22Rv1 (cell line): ENCODE results near the gene C1orf56.
A peak's percentile ranks its signal among the peaks of the same experiment; 100 is the strongest.

Experiments
- H3K27ac ChIP-seq: fragments of 450-650 bp; 2 replicates; pipeline ENCODE4 v1.5.1; 2017
- CTCF ChIP-seq: fragments of 450-650 bp; IDR thresholded peaks from 2 replicates; pipeline ENCODE4 v1.5.1; 2017; ENCODE audit warnings: mild to moderate bottlenecking
- ZFX ChIP-seq: fragments of 450-650 bp; IDR thresholded peaks from 2 replicates; pipeline ENCODE4 v1.6.1; 2017; ENCODE audit warnings: antibody characterized with exemption, borderline replicate concordance

The C1orf56 gene

GRCh38 chr1:151054971-151055547 lies 7.5 kb downstream of the C1orf56 start:
- TF ChIP-seq CTCF (no peak), ZFX (no peak)
- peak overlapping the region; percentile 93; the same call in 1 of the 2 replicates for H3K27ac ChIP-seq

DNA sequence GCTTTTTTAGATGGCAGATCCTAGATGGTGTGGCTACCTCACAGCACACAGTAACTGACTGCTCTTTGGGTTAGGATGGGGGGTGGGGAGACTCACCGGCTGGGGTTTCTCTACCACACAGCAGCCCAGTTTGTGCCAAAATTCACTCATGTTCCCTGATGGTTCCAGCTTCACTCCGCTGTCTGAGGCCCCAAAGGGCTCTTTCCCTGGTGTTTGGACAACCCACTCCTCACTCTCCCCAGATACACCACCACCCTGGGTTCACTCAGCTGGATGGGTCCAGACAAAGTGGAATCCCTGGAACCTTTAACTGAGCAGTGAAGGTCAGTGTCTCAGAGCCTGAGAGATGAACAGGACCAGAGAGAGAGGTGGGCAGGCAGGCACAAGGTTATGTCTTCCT lies 8.0 kb downstream of the C1orf56 start:
- TF ChIP-seq ZFX (no peak), CTCF (no peak)
- H3K27ac ChIP-seq = peak overlapping the region; percentile 93; the same call in 1 of the 2 replicates

GRCh38 chr1:151056149-151056548 lies 8.6 kb downstream of the C1orf56 start:
- TF ChIP-seq ZFX (no peak), CTCF (no peak)
- H3K27ac ChIP-seq = peak overlapping the region; percentile 93

DNA sequence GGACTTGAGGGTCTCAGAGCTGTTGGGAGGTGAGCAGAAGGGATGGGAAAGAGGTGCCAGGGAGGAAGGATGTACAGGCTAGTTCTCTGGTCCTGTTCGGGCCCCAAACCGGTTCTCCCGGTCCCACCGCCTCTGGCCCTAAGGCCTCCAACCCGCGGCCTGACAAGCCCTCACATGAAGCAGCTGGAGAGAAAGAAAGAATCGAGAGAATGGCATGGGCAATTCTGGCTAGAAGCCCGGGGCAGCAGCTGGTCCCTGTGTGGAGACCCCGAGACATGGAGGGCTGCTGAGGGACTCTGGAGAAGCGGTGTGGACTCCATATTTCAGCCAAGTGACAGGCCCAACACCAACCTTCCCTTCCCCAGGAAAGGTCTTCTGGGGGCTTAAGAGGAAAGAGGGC lies 11.1 kb downstream of the C1orf56 start:
- TF ChIP-seq CTCF (no peak), ZFX (no peak)
- H3K27ac ChIP-seq = peak overlapping the region; percentile 93

DNA sequence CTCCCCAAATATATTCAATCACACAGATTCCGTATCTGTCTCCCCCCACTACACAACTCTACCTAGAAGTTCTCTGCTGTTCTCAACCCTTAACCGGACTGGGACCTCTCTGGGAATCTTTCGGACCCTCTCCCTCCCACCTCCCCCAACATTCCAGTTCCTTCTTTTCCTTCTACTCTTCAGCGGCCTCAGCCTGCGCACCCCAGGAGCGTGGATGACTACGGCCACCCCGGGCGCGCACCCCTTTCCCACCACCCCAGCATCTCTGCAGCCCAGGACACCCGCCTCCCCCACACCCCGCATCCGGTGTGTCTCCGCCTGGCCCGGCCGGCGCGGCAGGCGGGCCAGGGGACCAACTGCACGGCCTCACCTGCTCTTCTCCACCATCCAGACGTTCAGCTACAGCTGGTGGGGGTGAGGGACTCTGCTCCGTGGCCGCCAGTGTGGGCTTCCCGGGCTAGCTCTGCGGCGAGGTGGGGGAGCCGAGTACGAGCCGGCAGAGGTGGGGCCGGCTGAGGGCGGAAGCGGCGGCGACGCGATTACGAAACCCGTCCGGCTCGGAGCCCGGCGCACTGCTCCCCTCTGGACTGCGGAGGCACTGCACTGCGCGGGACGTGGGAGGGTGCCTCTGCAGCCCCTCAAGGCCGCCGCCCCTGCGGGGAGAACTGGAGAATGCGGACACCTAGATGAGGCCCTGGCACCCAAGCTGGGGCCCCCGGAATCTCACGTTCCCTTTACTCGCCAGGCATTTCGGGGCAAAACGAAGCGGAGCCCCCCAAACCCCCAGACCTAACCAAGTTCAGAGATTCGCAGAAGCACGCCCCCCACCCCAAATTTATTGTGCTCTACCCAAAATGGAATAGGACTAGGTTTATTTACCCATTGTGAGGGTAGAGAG lies 11.8 kb downstream of the C1orf56 start, which contains the start of gene CDC42SE1:
Gene CDC42SE1, minus strand, starts transcription at position 514 of the 898 bp plus-strand sequence. CDS start 3,892 bp downstream, outside the sequence.
- H3K27ac ChIP-seq = peak within 1 kb of the TSS; percentile 93

DNA sequence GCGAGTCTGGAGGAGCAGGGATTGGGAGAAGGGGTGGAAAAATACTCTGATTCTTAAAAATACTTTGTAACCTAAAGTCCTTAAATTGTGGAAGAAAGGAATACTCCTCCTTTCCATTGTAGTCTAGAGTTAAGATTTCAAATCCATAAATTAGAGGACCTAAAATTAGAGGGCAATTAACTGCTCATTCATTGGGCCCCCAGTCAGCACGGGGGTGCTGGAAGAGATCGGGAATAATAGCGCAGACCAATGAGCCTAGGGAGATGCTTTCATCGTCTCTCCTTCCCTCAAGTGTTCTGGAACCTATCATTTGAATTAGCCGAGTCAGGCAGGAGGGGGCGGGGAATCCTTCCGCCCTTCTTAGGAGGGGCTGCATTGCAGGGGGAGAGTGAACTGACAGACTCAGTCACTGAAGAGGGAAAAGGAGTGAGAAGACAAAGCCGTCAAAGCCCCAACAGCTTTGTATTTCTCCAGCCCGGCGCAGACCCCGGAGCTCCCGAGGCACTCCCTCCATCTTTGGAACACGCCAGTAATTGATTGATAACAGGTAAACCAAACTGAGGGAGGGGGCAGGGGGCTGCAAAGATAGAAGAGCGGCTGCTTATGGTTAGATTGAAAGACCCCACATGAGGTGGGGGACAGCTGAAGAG lies 12.6 kb downstream of the C1orf56 start, which contains the start of gene MLLT11:
Gene MLLT11, plus strand, starts transcription at position 391 of the 650 bp plus-strand sequence. CDS start 6,828 bp downstream, outside the sequence.
- peak within 1 kb of the TSS; percentile 93 for H3K27ac ChIP-seq
- TF ChIP-seq ZFX = no peak
- no peak for TF ChIP-seq CTCF

More for the DNA sequence above, 11.8 kb downstream of the C1orf56 start, which contains the start of gene CDC42SE1:
- TF ChIP-seq ZFX (no peak), CTCF (peak; percentile 92)
